Right lobe of liver (tissue), 4 donors: ENCODE measurements around the gene PATL1.

Experiments used
- CTCF ChIP-seq, 4 donors: fragments of 200-600 bp in 3 of 4; fragments of 450-650 bp in 1 of 4; IDR thresholded peaks; one replicate each; pipeline versions ENCODE4 v1.5.1 to v1.8.0; 2016 to 2022; ENCODE audit warnings: antibody characterized with exemption in 4 of 4, mild to moderate bottlenecking in 2 of 4
- POLR2A ChIP-seq: fragments of 450-650 bp; IDR thresholded peaks from one replicate; pipeline ENCODE4 v1.6.1; 2017; ENCODE audit warnings: antibody characterized with exemption, mild to moderate bottlenecking
- donor health status: DM: no; HTN: no; CAD: no.
- donor health status: DM: no; HTN: no; CAD: no.
- donor health status: DM: no; HTN: yes; CAD: no.

- TF ChIP-seq POLR2A (no peak), CTCF (IDR thresholded peaks at IDR 0.05) (no peak)
These were observed 68.2 kb downstream of the PATL1 start for GRCh38 chr11:59600636-59601035.
